C4-2B (cell line): ENCODE results near the gene SCPEP1.
A peak's percentile ranks its signal among the peaks of the same experiment; 100 is the strongest.
"Not testable (repeated sequence)": the region's sequence is repeated elsewhere in the genome, so short reads cannot be mapped to it uniquely, and the experiment has no call there.

ENCODE experiments used
- H3K27ac ChIP-seq: fragments of 450-650 bp; 2 replicates; pipeline ENCODE4 v1.5.1; 2017
- ZFX ChIP-seq: fragments of 450-650 bp; IDR thresholded peaks from 2 replicates; pipeline ENCODE4 v1.6.1; 2017
- TF ChIP-seq, protein P1 (sequence below): fragments of 450-650 bp; conservative IDR thresholded peaks from 2 replicates; pipeline ENCODE4 v1.5.1; 2017; ENCODE audit warnings: mild to moderate bottlenecking

The SCPEP1 gene

GRCh38 chr17:56934280-56934679 lies 43.7 kb upstream of the SCPEP1 start:
- TF ChIP-seq ZFX = no peak
- TF ChIP-seq, protein P1, sequence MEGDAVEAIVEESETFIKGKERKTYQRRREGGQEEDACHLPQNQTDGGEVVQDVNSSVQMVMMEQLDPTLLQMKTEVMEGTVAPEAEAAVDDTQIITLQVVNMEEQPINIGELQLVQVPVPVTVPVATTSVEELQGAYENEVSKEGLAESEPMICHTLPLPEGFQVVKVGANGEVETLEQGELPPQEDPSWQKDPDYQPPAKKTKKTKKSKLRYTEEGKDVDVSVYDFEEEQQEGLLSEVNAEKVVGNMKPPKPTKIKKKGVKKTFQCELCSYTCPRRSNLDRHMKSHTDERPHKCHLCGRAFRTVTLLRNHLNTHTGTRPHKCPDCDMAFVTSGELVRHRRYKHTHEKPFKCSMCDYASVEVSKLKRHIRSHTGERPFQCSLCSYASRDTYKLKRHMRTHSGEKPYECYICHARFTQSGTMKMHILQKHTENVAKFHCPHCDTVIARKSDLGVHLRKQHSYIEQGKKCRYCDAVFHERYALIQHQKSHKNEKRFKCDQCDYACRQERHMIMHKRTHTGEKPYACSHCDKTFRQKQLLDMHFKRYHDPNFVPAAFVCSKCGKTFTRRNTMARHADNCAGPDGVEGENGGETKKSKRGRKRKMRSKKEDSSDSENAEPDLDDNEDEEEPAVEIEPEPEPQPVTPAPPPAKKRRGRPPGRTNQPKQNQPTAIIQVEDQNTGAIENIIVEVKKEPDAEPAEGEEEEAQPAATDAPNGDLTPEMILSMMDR = no peak
- no peak overlapping the region for H3K27ac ChIP-seq

- no peak overlapping the region for H3K27ac ChIP-seq
- TF ChIP-seq ZFX = no peak
- TF ChIP-seq, protein P1 = no peak
Observed at GRCh38 chr17:56935461-56935860, 42.5 kb upstream of the SCPEP1 start.

DNA sequence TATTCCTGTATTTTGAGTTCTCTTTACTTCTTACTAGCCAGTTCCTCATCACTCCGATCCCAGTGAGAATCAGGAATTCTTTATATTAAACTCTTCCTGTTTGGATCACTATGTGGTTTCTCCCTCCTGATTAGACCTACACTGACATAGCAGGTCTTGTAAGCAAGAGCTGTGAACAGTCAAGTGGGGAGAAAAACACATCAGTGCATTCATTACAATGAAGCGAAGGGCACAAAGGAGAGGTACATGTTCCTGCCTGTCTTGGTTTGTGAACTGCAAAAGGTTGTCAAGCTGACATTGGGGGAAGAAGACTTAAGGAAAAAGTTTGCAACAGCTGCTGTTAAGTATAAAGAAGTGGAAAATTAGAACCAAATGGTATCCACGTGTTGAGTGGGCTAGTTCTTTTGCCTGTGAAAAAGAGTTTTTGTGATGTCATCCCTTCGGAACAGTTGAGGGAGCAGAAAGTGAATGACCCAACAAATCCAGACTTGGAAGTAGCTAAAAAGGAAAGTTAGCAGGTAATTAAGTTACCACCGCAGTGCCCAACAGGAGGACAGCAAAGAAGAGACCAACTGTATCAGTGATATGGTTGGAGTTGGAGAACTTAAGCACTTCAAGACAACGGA lies 41.1 kb upstream of the SCPEP1 start:
- TF ChIP-seq, protein P1 = no peak
- no peak for TF ChIP-seq ZFX

GRCh38 chr17:56937687-56938086 lies 40.2 kb upstream of the SCPEP1 start:
- no peak overlapping the region for H3K27ac ChIP-seq
- TF ChIP-seq, protein P1 = no peak
- no peak for TF ChIP-seq ZFX

More for the DNA sequence above, 41.1 kb upstream of the SCPEP1 start:
- no peak overlapping the region for H3K27ac ChIP-seq

- H3K27ac ChIP-seq = not testable (repeated sequence)
Observed at GRCh38 chr17:56938206-56938605, 39.7 kb upstream of the SCPEP1 start.

DNA sequence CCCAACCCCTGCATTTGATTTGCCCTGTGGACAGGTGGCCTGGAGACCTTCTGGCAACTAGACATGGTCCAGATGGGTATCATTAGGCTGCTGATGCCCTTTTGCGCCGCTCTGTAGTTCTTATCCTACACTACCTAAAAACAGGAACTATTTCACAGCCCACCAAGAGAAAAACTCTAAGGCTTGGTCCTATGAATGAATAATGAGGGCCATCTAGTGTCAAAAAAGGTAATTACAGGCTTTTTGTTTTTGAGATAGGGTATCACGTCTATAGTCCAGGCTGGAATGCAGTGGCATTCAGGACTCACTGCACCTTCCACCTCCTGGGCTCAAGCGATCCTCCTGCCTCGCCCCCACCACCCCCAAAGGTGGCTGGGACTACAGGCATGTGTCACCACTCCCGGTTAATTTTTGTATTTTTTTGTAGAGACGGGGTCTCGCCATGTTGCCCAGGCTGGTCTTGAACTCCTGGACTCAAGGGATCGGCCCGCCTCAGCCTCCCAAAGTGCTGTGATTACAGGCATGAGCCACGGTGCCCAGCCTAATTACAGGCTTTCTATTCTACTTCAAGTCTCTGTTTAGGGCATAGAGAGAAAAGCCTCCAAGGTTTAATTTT lies 38.0 kb upstream of the SCPEP1 start:
- no peak overlapping the region for H3K27ac ChIP-seq
- TF ChIP-seq, protein P1 = peak; percentile 83
- TF ChIP-seq ZFX = no peak

- no peak overlapping the region for H3K27ac ChIP-seq
- TF ChIP-seq, protein P1 = no peak
- TF ChIP-seq ZFX = no peak
Observed at GRCh38 chr17:56943505-56944125, 34.3 kb upstream of the SCPEP1 start.
